Sigmoid colon (tissue), 3 donors: ENCODE data around the gene FSTL1.

Experiments
- POLR2A ChIP-seq, 2 donors: fragments of 450-650 bp; IDR thresholded peaks; one replicate each; pipeline ENCODE4 v1.6.1; 2016; ENCODE audit warnings: antibody characterized with exemption in 2 of 2, mild to moderate bottlenecking in 2 of 2, moderate library complexity in 2 of 2
- TF ChIP-seq, protein P1 (sequence below), 4 experiments: fragments of 450-650 bp in 3 of 4; fragments of 200-600 bp in 1 of 4; IDR thresholded peaks; one replicate each; pipeline ENCODE4 v1.5.1; 2016 to 2019; ENCODE audit warnings: antibody characterized with exemption in 4 of 4, mild to moderate bottlenecking in 3 of 4, moderate library complexity in 2 of 4

- TF ChIP-seq POLR2A (IDR thresholded peaks at IDR 0.05), result no peak
- TF ChIP-seq, protein P1, sequence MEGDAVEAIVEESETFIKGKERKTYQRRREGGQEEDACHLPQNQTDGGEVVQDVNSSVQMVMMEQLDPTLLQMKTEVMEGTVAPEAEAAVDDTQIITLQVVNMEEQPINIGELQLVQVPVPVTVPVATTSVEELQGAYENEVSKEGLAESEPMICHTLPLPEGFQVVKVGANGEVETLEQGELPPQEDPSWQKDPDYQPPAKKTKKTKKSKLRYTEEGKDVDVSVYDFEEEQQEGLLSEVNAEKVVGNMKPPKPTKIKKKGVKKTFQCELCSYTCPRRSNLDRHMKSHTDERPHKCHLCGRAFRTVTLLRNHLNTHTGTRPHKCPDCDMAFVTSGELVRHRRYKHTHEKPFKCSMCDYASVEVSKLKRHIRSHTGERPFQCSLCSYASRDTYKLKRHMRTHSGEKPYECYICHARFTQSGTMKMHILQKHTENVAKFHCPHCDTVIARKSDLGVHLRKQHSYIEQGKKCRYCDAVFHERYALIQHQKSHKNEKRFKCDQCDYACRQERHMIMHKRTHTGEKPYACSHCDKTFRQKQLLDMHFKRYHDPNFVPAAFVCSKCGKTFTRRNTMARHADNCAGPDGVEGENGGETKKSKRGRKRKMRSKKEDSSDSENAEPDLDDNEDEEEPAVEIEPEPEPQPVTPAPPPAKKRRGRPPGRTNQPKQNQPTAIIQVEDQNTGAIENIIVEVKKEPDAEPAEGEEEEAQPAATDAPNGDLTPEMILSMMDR (IDR thresholded peaks at IDR 0.05), result no peak
Measured at GRCh38 chr3:120436523-120437050, 14.2 kb downstream of the FSTL1 start.
